Ishikawa (cell line): ENCODE data around the gene GPX7.

ENCODE experiments used
- CEBPB ChIP-seq: IDR thresholded peaks from 2 replicates; pipeline ENCODE4 v1.6.1; 2012
- CREB1 ChIP-seq: IDR thresholded peaks from 2 replicates; pipeline ENCODE4 v1.6.1; 2012; ENCODE audit warnings: low read depth
- EGR1 ChIP-seq: IDR thresholded peaks from 2 replicates; pipeline ENCODE4 v1.6.1; 2012
- EP300 ChIP-seq: IDR thresholded peaks from 2 replicates; pipeline ENCODE4 v1.6.1; 2012; ENCODE audit warnings: borderline replicate concordance
- FOXM1 ChIP-seq: IDR thresholded peaks from 2 replicates; pipeline ENCODE4 v1.6.1; 2012; ENCODE audit warnings: low read depth, borderline replicate concordance
- MAX ChIP-seq: IDR thresholded peaks from 2 replicates; pipeline ENCODE4 v1.6.1; 2012
- NFIC ChIP-seq: IDR thresholded peaks from 2 replicates; pipeline ENCODE4 v1.6.1; 2012
- RAD21 ChIP-seq: IDR thresholded peaks from 2 replicates; pipeline ENCODE4 v1.6.1; 2012; ENCODE audit warnings: low read depth
- TAF1 ChIP-seq: IDR thresholded peaks from 2 replicates; pipeline ENCODE4 v1.6.1; 2012; ENCODE audit warnings: low read depth, mild to moderate bottlenecking
- TCF12 ChIP-seq: IDR thresholded peaks from 2 replicates; pipeline ENCODE4 v1.6.1; 2012; ENCODE audit warnings: low read depth
- TEAD4 ChIP-seq: IDR thresholded peaks from 2 replicates; pipeline ENCODE4 v1.6.1; 2012
- USF1 ChIP-seq: IDR thresholded peaks from 2 replicates; pipeline ENCODE4 v1.6.1; 2012
- YY1 ChIP-seq: IDR thresholded peaks from 2 replicates; pipeline ENCODE4 v1.6.1; 2012; ENCODE audit warnings: low read depth
- ZBTB7A ChIP-seq: IDR thresholded peaks from 2 replicates; pipeline ENCODE4 v1.6.1; 2012; ENCODE audit warnings: low read depth
- TF ChIP-seq, protein P1 (sequence below): IDR thresholded peaks from 2 replicates; pipeline ENCODE4 v1.6.1; 2012; ENCODE audit warnings: low read depth, mild to moderate bottlenecking

Gene GPX7

GRCh38 chr1:52604063-52604770 lies 2.0 kb downstream of the GPX7 start:
- TF ChIP-seq EP300 (no peak), ZBTB7A (no peak), NFIC (no peak), FOXM1 (no peak), MAX (no peak), RAD21 (no peak), TEAD4 (no peak), YY1 (no peak), USF1 (no peak), TCF12 (no peak), TAF1 (no peak), CEBPB (no peak), EGR1 (no peak), CREB1 (no peak)
- TF ChIP-seq, protein P1, sequence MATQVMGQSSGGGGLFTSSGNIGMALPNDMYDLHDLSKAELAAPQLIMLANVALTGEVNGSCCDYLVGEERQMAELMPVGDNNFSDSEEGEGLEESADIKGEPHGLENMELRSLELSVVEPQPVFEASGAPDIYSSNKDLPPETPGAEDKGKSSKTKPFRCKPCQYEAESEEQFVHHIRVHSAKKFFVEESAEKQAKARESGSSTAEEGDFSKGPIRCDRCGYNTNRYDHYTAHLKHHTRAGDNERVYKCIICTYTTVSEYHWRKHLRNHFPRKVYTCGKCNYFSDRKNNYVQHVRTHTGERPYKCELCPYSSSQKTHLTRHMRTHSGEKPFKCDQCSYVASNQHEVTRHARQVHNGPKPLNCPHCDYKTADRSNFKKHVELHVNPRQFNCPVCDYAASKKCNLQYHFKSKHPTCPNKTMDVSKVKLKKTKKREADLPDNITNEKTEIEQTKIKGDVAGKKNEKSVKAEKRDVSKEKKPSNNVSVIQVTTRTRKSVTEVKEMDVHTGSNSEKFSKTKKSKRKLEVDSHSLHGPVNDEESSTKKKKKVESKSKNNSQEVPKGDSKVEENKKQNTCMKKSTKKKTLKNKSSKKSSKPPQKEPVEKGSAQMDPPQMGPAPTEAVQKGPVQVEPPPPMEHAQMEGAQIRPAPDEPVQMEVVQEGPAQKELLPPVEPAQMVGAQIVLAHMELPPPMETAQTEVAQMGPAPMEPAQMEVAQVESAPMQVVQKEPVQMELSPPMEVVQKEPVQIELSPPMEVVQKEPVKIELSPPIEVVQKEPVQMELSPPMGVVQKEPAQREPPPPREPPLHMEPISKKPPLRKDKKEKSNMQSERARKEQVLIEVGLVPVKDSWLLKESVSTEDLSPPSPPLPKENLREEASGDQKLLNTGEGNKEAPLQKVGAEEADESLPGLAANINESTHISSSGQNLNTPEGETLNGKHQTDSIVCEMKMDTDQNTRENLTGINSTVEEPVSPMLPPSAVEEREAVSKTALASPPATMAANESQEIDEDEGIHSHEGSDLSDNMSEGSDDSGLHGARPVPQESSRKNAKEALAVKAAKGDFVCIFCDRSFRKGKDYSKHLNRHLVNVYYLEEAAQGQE, result no peak

DNA sequence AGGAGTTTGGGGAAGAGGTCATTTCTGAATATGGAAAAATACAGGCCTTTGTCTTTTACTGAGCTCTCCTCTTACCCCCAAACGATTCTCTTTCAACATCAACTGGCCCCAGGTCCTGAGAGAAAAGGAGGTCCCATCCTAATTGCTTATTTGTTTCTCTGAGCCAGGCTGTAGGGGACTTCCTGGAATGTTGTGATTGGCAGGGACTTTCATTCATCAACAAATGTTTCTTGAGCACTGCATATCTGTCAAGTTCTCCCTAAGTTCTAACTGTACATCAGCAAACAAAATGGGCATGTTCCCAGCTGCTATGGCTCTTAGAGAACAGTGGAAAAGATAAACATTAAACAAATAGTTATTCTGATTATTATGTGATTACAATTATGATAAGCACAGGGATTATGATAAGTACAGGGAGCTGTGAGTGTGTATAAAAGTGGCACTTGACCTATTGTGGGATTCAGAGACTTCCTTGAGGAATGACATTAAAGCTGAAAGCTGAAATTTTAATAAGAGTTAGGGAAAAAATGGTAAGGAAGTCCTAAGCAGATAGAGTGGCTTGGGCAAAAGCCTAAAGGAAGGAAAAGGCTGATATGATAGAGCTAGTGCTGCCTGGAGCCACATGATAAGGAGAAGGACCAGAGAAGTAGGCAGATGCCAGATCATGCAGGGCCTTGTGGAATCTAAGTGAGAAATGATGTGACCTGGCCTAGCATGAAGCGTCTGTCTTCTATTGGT lies 11.6 kb downstream of the GPX7 start:
- TF ChIP-seq EP300 (no peak), ZBTB7A (no peak)

- TF ChIP-seq TAF1 (no peak), CEBPB (no peak), CREB1 (no peak)
These were observed 12.5 kb downstream of the GPX7 start for GRCh38 chr1:52614671-52615070.

- TF ChIP-seq TAF1 (no peak), USF1 (no peak), EGR1 (no peak), EP300 (no peak), FOXM1 (no peak), TCF12 (no peak), MAX (no peak), CREB1 (no peak), RAD21 (no peak), ZBTB7A (no peak), CEBPB (no peak), NFIC (no peak), TEAD4 (no peak), YY1 (no peak)
- TF ChIP-seq, protein P1, result no peak
These were observed 13.4 kb downstream of the GPX7 start for GRCh38 chr1:52615489-52616042.

DNA sequence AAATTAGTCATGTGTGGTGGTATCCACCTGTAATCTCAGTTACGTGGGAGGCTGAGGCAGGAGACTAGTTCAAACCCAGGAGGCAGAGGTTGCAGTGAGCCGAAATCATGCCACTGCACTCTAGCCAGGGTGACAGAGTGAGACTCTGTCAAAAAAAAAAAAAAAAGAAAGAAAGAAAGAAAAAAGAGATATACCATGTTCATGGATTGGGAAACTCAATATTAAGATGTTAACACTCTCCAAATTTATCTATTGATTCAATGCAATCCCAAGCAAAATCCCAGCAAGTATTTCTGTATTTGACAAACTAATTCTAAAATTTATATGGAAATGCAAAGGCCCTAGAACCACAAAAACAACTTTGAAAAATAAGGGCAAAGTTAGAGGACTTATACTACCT lies 19.8 kb downstream of the GPX7 start:
- TF ChIP-seq TEAD4 (no peak), CREB1 (no peak), FOXM1 (no peak), RAD21 (no peak), EGR1 (no peak)

DNA sequence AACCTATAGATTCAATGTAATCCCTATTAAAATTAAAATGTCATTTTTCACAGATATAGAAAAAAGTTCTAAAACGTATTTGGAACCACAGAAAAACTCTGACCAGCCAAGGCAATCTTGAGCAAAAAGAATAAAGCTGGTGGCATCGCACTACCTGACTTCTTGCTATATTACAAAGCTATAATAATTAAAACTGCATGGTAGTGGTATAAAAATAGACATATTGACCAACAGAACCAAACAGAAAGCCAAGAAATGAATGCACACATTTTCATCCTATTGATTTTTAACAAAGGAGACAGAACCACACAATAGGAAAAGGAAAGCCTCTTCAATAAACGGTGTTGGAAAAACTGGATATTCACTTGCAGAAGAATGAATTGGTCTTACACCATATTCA lies 21.6 kb downstream of the GPX7 start:
- TF ChIP-seq EGR1 (no peak), RAD21 (no peak), ZBTB7A (no peak), CREB1 (no peak), CEBPB (no peak), MAX (no peak), NFIC (no peak), TCF12 (no peak), TAF1 (no peak), YY1 (no peak)
- TF ChIP-seq, protein P1, result no peak
